ENCODE measurements around the gene TMA16. TPM values are rescaled to one million over a fixed set of nuclear protein-coding genes. Genes with fewer than 3 reads are reported as not detected.

TMA16 gene
- total RNA-seq, 5 donors from 2014 or later (not counting 1 experiment from before 2014, with no cell fraction given) = 9.6 to 23.1 (median 19.7) TPM

GRCh38 chr4:163550869-163551267, 56.4 kb downstream of the TMA16 start:
- no peaks in the 10 kb centered on the region for H3K9me3 Mint-ChIP-seq
- Histone ChIP-seq H3K4me1 (ENCODE audit: control insufficient read depth in 1 of 2, extremely low read depth in 1 of 2, insufficient read depth in 2 of 2, low read length in 2 of 2) (peaks cover 0 to 4% of the 10 kb centered on the region in 2 experiments), H3K4me3 (ENCODE audit: control insufficient read depth in 1 of 2, extremely low read depth in 1 of 2, low read length in 1 of 2) (no peak overlapping the region)

GRCh38 chr4:163553146-163553545, 58.7 kb downstream of the TMA16 start:
- POLR2A ChIA-PET = no interaction called here
- Mint-ChIP-seq H3K27me3 (no peaks in the 10 kb centered on the region), H3K4me3 (no peak overlapping the region), H3K4me1 (peaks cover 19 to 41% (median 29%) of the 10 kb centered on the region in 3 donors), H3K27ac (no peak overlapping the region), H3K36me3 (no peaks in the 10 kb centered on the region), H3K9me3 (no peaks in the 10 kb centered on the region)
- Histone ChIP-seq H3K27me3 (replicated peaks in 1 of 2; ENCODE audit: control insufficient read depth in 2 of 2, extremely low read depth in 1 of 2, insufficient read depth in 2 of 2, low read length in 1 of 2) (no peaks in the 10 kb centered on the region), H3K4me3 (ENCODE audit: control insufficient read depth in 1 of 2, extremely low read depth in 1 of 2, low read length in 1 of 2) (no peak overlapping the region), H3K36me3 (ENCODE audit: control insufficient read depth in 2 of 2, extremely low read depth in 1 of 2, insufficient read depth in 1 of 2, low read length in 1 of 2) (no peaks in the 10 kb centered on the region), H3K9me3 (no peaks in the 10 kb centered on the region), H3K27ac (ENCODE audit: low read length) (no peak overlapping the region), H3K4me1 (ENCODE audit: control insufficient read depth in 1 of 2, extremely low read depth in 1 of 2, insufficient read depth in 2 of 2, low read length in 2 of 2) (peaks cover 5 to 8% of the 10 kb centered on the region in 2 experiments)
- no CpG with 5 or more reads among the region's 4 CpGs for WGBS (ENCODE audit: insufficient coverage)
- DNase-seq = no peak
- ATAC-seq (replicated peaks in 1 of 4) = no peak
- CTCF ChIA-PET = interaction anchor here (0.6 to 9.5 kb wide), 14 partner anchors 10 to 1747 kb away, joined by 3 to 78 read pairs (median 4); no protein-coding TSS in a partner anchor

More at GRCh38 chr4:163550869-163551267, 56.4 kb downstream of the TMA16 start:
- Histone ChIP-seq H3K27ac (ENCODE audit: low read length) (no peak overlapping the region), H3K9me3 (no peaks in the 10 kb centered on the region), H3K36me3 (ENCODE audit: control insufficient read depth in 2 of 2, extremely low read depth in 1 of 2, insufficient read depth in 1 of 2, low read length in 1 of 2) (no peaks in the 10 kb centered on the region), H3K27me3 (replicated peaks in 1 of 2; ENCODE audit: control insufficient read depth in 2 of 2, extremely low read depth in 1 of 2, insufficient read depth in 2 of 2, low read length in 1 of 2) (no peaks in the 10 kb centered on the region)
- peaks cover 12 to 24% (median 21%) of the 10 kb centered on the region in 3 donors for H3K4me1 Mint-ChIP-seq
- no peaks in the 10 kb centered on the region for H3K36me3 Mint-ChIP-seq
- POLR2A ChIA-PET = interaction anchor here (0.7 to 1.3 kb wide), 3 partner anchors 56 to 1212 kb away, joined by 4 to 8 read pairs (median 7); partner anchors contain the start of gene TMA16 (in 1 of the 2)
- no peaks in the 10 kb centered on the region for H3K27me3 Mint-ChIP-seq
- DNase-seq (no peak), ATAC-seq (replicated peaks in 1 of 4) (no peak)
- CTCF ChIA-PET = interaction anchor here (0.6 to 9.5 kb wide), 60 partner anchors 8 to 1782 kb away, joined by 3 to 99 read pairs (median 5); partner anchors contain the start of genes TMA16 (in 1 of the 2) and TMEM192 (in 1 of the 2)
- H3K4me3 Mint-ChIP-seq = no peak overlapping the region
- WGBS (ENCODE audit: insufficient coverage) = 88% methylated on average over 5 of the region's 6 CpGs
- H3K27ac Mint-ChIP-seq = no peak overlapping the region

- H3K4me1 ChIP-seq (ENCODE audit: control insufficient read depth in 1 of 2, extremely low read depth in 1 of 2, insufficient read depth in 2 of 2, low read length in 2 of 2) = peaks cover 10 to 16% of the 10 kb centered on the region in 2 experiments
- no peak for ATAC-seq (replicated peaks in 1 of 4)
- CTCF ChIA-PET = interaction anchor here (0.6 to 9.5 kb wide), 21 partner anchors 10 to 1176 kb away, joined by 3 to 78 read pairs (median 4); partner anchors contain the start of gene TMA16 (in 1 of the 2)
- Mint-ChIP-seq H3K36me3 (no peaks in the 10 kb centered on the region), H3K9me3 (peaks cover 0 to under 1% (median 0%) of the 10 kb centered on the region in 3 donors), H3K27ac (no peak overlapping the region), H3K4me3 (no peak overlapping the region), H3K4me1 (peaks cover 30 to 44% (median 35%) of the 10 kb centered on the region in 3 donors), H3K27me3 (no peaks in the 10 kb centered on the region)
- POLR2A ChIA-PET = no interaction called here
- H3K27ac ChIP-seq (ENCODE audit: low read length) = no peak overlapping the region
- peak in 1 of 35 experiments; percentile 53 for DNase-seq
- no peak overlapping the region for H3K4me3 ChIP-seq (ENCODE audit: control insufficient read depth in 1 of 2, extremely low read depth in 1 of 2, low read length in 1 of 2)
- WGBS (ENCODE audit: insufficient coverage) = 0% methylated on average over 1 of the region's 3 CpGs
- H3K36me3 ChIP-seq (ENCODE audit: control insufficient read depth in 2 of 2, extremely low read depth in 1 of 2, insufficient read depth in 1 of 2, low read length in 1 of 2) = no peaks in the 10 kb centered on the region
- no peaks in the 10 kb centered on the region for H3K9me3 ChIP-seq
- no peaks in the 10 kb centered on the region for H3K27me3 ChIP-seq (replicated peaks in 1 of 2; ENCODE audit: control insufficient read depth in 2 of 2, extremely low read depth in 1 of 2, insufficient read depth in 2 of 2, low read length in 1 of 2)
Observed at GRCh38 chr4:163554870-163555465, 60.5 kb downstream of the TMA16 start.

- H3K4me1 Mint-ChIP-seq = peaks cover 27 to 41% (median 29%) of the 10 kb centered on the region in 3 donors
- H3K4me3 ChIP-seq (ENCODE audit: control insufficient read depth in 1 of 2, extremely low read depth in 1 of 2, low read length in 1 of 2) = no peak overlapping the region
- peaks cover 0 to 10% (median 2%) of the 10 kb centered on the region in 3 donors for H3K9me3 Mint-ChIP-seq
- ChIA-PET POLR2A (interaction anchor here (0.7 kb wide), 2 partner anchors 22 to 198 kb away, joined by 3 read pairs; no protein-coding TSS in a partner anchor), CTCF (interaction anchor here (0.6 to 9.5 kb wide), 33 partner anchors 9 to 1540 kb away, joined by 3 to 78 read pairs (median 3); partner anchors contain the start of gene TMA16 (in 1 of the 2))
- H3K27ac Mint-ChIP-seq = no peak overlapping the region
- peak in 1 of 35 experiments; percentile 24 for DNase-seq
- no peak overlapping the region for H3K4me3 Mint-ChIP-seq
- H3K27ac ChIP-seq (ENCODE audit: low read length) = no peak overlapping the region
- no CpG with 5 or more reads among the region's 2 CpGs for WGBS (ENCODE audit: insufficient coverage)
- no peaks in the 10 kb centered on the region for H3K27me3 ChIP-seq (replicated peaks in 1 of 2; ENCODE audit: control insufficient read depth in 2 of 2, extremely low read depth in 1 of 2, insufficient read depth in 2 of 2, low read length in 1 of 2)
- H3K4me1 ChIP-seq (ENCODE audit: control insufficient read depth in 1 of 2, extremely low read depth in 1 of 2, insufficient read depth in 2 of 2, low read length in 2 of 2) = peaks cover 10 to 15% of the 10 kb centered on the region in 2 experiments
- peaks cover 3% of the 10 kb centered on the region for H3K36me3 Mint-ChIP-seq
- no peaks in the 10 kb centered on the region for H3K9me3 ChIP-seq
- H3K36me3 ChIP-seq (ENCODE audit: control insufficient read depth in 2 of 2, extremely low read depth in 1 of 2, insufficient read depth in 1 of 2, low read length in 1 of 2) = no peaks in the 10 kb centered on the region
- no peaks in the 10 kb centered on the region for H3K27me3 Mint-ChIP-seq
- ATAC-seq (replicated peaks in 1 of 4) = no peak
Observed at GRCh38 chr4:163556177-163556576, 61.7 kb downstream of the TMA16 start.

GRCh38 chr4:163556650-163557391, 62.3 kb downstream of the TMA16 start:
- H3K9me3 ChIP-seq = no peaks in the 10 kb centered on the region
- ChIA-PET CTCF (interaction anchor here (0.8 to 6.8 kb wide), 24 partner anchors 9 to 1177 kb away, joined by 3 to 78 read pairs (median 4); no protein-coding TSS in a partner anchor), POLR2A (interaction anchor here (0.6 to 0.7 kb wide), 3 partner anchors 21 to 198 kb away, joined by 3 to 7 read pairs (median 3); no protein-coding TSS in a partner anchor)
- DNase-seq (no peak), ATAC-seq (replicated peaks in 1 of 4) (no peak)
- Mint-ChIP-seq H3K9me3 (peaks cover 0 to 10% (median 2%) of the 10 kb centered on the region in 3 donors), H3K27ac (no peak overlapping the region), H3K4me3 (no peak overlapping the region), H3K4me1 (peaks cover 27 to 41% (median 29%) of the 10 kb centered on the region in 3 donors), H3K27me3 (no peaks in the 10 kb centered on the region), H3K36me3 (peaks cover 5% of the 10 kb centered on the region)
- H3K27ac ChIP-seq (ENCODE audit: low read length) = no peak overlapping the region
- no peaks in the 10 kb centered on the region for H3K36me3 ChIP-seq (ENCODE audit: control insufficient read depth in 2 of 2, extremely low read depth in 1 of 2, insufficient read depth in 1 of 2, low read length in 1 of 2)
- no peaks in the 10 kb centered on the region for H3K27me3 ChIP-seq (replicated peaks in 1 of 2; ENCODE audit: control insufficient read depth in 2 of 2, extremely low read depth in 1 of 2, insufficient read depth in 2 of 2, low read length in 1 of 2)
- H3K4me1 ChIP-seq (ENCODE audit: control insufficient read depth in 1 of 2, extremely low read depth in 1 of 2, insufficient read depth in 2 of 2, low read length in 2 of 2) = peaks cover 10 to 15% of the 10 kb centered on the region in 2 experiments
- WGBS (ENCODE audit: insufficient coverage) = no CpG with 5 or more reads among the region's 5 CpGs
- H3K4me3 ChIP-seq (ENCODE audit: control insufficient read depth in 1 of 2, extremely low read depth in 1 of 2, low read length in 1 of 2) = no peak overlapping the region
